ENCODE results near the gene PRKD2. TPM values are rescaled to one million over a fixed set of nuclear protein-coding genes. Genes with fewer than 3 reads are reported as not detected.

Gene PRKD2
- total RNA-seq, 1 donor from 2014 or later = 63.6 TPM

GRCh38 chr19:46721269-46722003, 4.5 kb upstream of the PRKD2 start:
- peak; percentile 27 for TF ChIP-seq CTCF (IDR thresholded peaks at IDR 0.05; ENCODE audit: insufficient read depth, low read length, poor library complexity, severe bottlenecking)
- no peak overlapping the region for H3K4me3 ChIP-seq (ENCODE audit: low read depth, low read length)
- no peak for DNase-seq (ENCODE audit: low read depth)
- H3K36me3 ChIP-seq (ENCODE audit: control insufficient read depth, insufficient read depth, low read length) = peaks cover 6% of the 10 kb centered on the region
- no peaks in the 10 kb centered on the region for H3K27me3 ChIP-seq (ENCODE audit: control insufficient read depth, insufficient read depth, low read length)

- Histone ChIP-seq H3K27me3 (ENCODE audit: control insufficient read depth, insufficient read depth, low read length) (no peaks in the 10 kb centered on the region), H3K4me3 (ENCODE audit: low read depth, low read length) (no peak overlapping the region), H3K36me3 (ENCODE audit: control insufficient read depth, insufficient read depth, low read length) (peaks cover 6% of the 10 kb centered on the region)
- TF ChIP-seq CTCF (IDR thresholded peaks at IDR 0.05; ENCODE audit: insufficient read depth, low read length, poor library complexity, severe bottlenecking) = no peak
- no peak for DNase-seq (ENCODE audit: low read depth)
These were observed 3.8 kb upstream of the PRKD2 start for GRCh38 chr19:46720503-46721239.

- no peak for DNase-seq (ENCODE audit: low read depth)
- H3K27me3 ChIP-seq (ENCODE audit: control insufficient read depth, insufficient read depth, low read length) = no peaks in the 10 kb centered on the region
- TF ChIP-seq CTCF (IDR thresholded peaks at IDR 0.05; ENCODE audit: insufficient read depth, low read length, poor library complexity, severe bottlenecking) = no peak
- H3K36me3 ChIP-seq (ENCODE audit: control insufficient read depth, insufficient read depth, low read length) = peaks cover 4% of the 10 kb centered on the region
- no peak overlapping the region for H3K4me3 ChIP-seq (ENCODE audit: low read depth, low read length)
These were observed 3.0 kb upstream of the PRKD2 start for GRCh38 chr19:46719629-46720502.

GRCh38 chr19:46718934-46719622, 2.2 kb upstream of the PRKD2 start:
- no peak for DNase-seq (ENCODE audit: low read depth)
- no peaks in the 10 kb centered on the region for H3K27me3 ChIP-seq (ENCODE audit: control insufficient read depth, insufficient read depth, low read length)
- H3K36me3 ChIP-seq (ENCODE audit: control insufficient read depth, insufficient read depth, low read length) = peaks cover 4% of the 10 kb centered on the region
- H3K4me3 ChIP-seq (ENCODE audit: low read depth, low read length) = no peak overlapping the region
- no peak for TF ChIP-seq CTCF (IDR thresholded peaks at IDR 0.05; ENCODE audit: insufficient read depth, low read length, poor library complexity, severe bottlenecking)

GRCh38 chr19:46718157-46718933, 1.4 kb upstream of the PRKD2 start:
- no peak for TF ChIP-seq CTCF (IDR thresholded peaks at IDR 0.05; ENCODE audit: insufficient read depth, low read length, poor library complexity, severe bottlenecking)
- no peak overlapping the region for H3K4me3 ChIP-seq (ENCODE audit: low read depth, low read length)
- DNase-seq (ENCODE audit: low read depth) = no peak
- H3K27me3 ChIP-seq (ENCODE audit: control insufficient read depth, insufficient read depth, low read length) = no peaks in the 10 kb centered on the region
- peaks cover 2% of the 10 kb centered on the region for H3K36me3 ChIP-seq (ENCODE audit: control insufficient read depth, insufficient read depth, low read length)

Measured in kidney epithelial cell (primary cell).